GM12891 (cell line): ENCODE data around the gene MBNL3.
"Not testable (repeated sequence)": the region's sequence is repeated elsewhere in the genome, so short reads cannot be mapped to it uniquely, and the experiment has no call there.

ENCODE experiments used
- DNase-seq: peaks from one replicate; pipeline ENCODE4 v3.0.0; 2011; ENCODE audit warnings: low spot score; ENCODE audit not compliant: insufficient read length
- FAIRE-seq: peaks from 2 replicates; lab custom pipeline; 2011; peaks lifted over from hg19 to GRCh38; lab: Jason Lieb, UNC
- PAX5 ChIP-seq: IDR thresholded peaks from 2 replicates; pipeline ENCODE4 v1.6.1; 2011; ENCODE audit warnings: low read length, moderate library complexity, mild to moderate bottlenecking; ENCODE audit not compliant: insufficient read depth, severe bottlenecking
- POLR2A ChIP-seq: IDR thresholded peaks from 2 replicates; pipeline ENCODE4 v1.6.1; 2011; ENCODE audit warnings: low read depth, low read length, control low read depth
- POLR2AphosphoS5 ChIP-seq: IDR thresholded peaks from 2 replicates; pipeline ENCODE4 v1.6.1; 2011; ENCODE audit warnings: low read depth, low read length, control low read depth
- POU2F2 ChIP-seq: IDR thresholded peaks from 2 replicates; pipeline ENCODE4 v1.6.1; 2011; ENCODE audit warnings: low read depth, mild to moderate bottlenecking, control low read depth, low read length, moderate library complexity
- SPI1 ChIP-seq: IDR thresholded peaks from 2 replicates; pipeline ENCODE4 v1.6.1; 2011; ENCODE audit warnings: low read depth, low read length, control low read depth
- TAF1 ChIP-seq: IDR thresholded peaks from 2 replicates; pipeline ENCODE4 v1.6.1; 2011; ENCODE audit warnings: low read depth, low read length, control low read depth

The MBNL3 gene

GRCh38 chrX:132463411-132463810, 25.4 kb downstream of the MBNL3 start:
- FAIRE-seq (no peak), DNase-seq (no peak)
- TF ChIP-seq SPI1 (no peak), POLR2A (no peak), POU2F2 (no peak), TAF1 (no peak), POLR2AphosphoS5 (no peak), PAX5 (no peak)

- TF ChIP-seq POU2F2 (no peak), POLR2AphosphoS5 (no peak), TAF1 (no peak), SPI1 (no peak), POLR2A (no peak), PAX5 (no peak)
- no peak for FAIRE-seq
- DNase-seq = no peak
Observed at GRCh38 chrX:132461886-132462285, 27.0 kb downstream of the MBNL3 start.

DNA sequence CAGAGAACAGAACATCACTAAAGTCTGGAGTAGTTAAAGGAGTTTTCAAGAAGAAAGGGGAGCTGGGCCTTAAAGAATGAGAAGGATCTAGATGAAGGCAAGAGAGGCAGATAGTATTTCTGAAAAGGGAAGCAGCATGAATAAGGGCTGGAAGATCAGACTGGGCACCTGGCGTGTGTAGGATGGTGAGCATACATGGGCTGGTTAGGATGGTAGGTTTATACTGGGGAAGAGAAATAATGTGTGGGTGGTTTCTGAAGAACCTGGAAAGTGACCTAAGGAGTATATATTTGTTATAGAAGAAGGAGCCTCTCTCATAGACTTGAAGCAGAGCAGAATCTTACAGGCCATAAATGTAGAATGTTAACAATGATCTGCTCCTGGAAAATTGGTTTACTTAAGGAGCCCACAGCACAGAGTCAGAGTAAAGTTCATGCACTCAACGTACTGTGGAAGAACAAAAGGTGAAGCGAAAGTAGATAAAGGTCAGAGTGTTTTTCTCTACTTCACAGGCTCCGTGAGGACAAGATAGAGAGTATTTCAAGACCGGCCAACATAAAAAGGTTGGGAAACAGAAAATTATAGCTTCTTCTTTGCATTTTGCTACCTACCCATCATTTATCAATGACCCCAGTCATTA, 35.8 kb downstream of the MBNL3 start:
- FAIRE-seq (no peak), DNase-seq (no peak)
- TF ChIP-seq POU2F2 (no peak), TAF1 (no peak), PAX5 (no peak), SPI1 (no peak), POLR2A (no peak), POLR2AphosphoS5 (no peak)

GRCh38 chrX:132445909-132446308, 42.9 kb downstream of the MBNL3 start:
- not testable (repeated sequence) for DNase-seq, FAIRE-seq

GRCh38 chrX:132444936-132445335, 43.9 kb downstream of the MBNL3 start:
- DNase-seq = no peak
- TF ChIP-seq POLR2AphosphoS5 = no peak
- no peak for TF ChIP-seq SPI1
- no peak for TF ChIP-seq PAX5
- TF ChIP-seq POLR2A = no peak
- no peak for TF ChIP-seq POU2F2
- TF ChIP-seq TAF1 = no peak
- no peak for FAIRE-seq

GRCh38 chrX:132443196-132444135, 45.4 kb downstream of the MBNL3 start:
- FAIRE-seq = no peak

DNA sequence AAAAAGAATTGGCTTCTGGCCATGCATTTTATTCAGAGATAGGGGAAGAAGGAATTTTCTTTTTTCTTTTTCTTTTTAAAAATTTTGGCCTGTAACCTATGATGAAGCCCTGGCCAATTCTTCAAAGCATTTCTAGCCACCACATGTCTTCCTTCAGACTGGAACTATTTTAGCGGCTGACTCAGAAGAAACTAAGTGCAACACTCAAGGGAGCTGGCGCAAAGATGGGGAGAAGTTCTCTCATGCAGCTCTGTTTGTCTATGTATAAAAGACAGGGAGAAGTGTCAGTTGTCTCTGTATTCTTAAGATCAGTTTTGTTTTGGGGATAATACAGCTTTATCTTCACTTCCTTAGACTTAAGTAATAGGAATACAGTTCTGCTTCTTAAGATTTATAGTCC, 46.1 kb downstream of the MBNL3 start:
- FAIRE-seq (no peak), DNase-seq (no peak)

More at GRCh38 chrX:132443196-132444135, 45.4 kb downstream of the MBNL3 start:
- no peak for TF ChIP-seq POU2F2
- no peak for TF ChIP-seq POLR2A
- no peak for TF ChIP-seq TAF1
- TF ChIP-seq SPI1 = no peak
- TF ChIP-seq POLR2AphosphoS5 = no peak
- TF ChIP-seq PAX5 = no peak
- DNase-seq = no peak

DNA sequence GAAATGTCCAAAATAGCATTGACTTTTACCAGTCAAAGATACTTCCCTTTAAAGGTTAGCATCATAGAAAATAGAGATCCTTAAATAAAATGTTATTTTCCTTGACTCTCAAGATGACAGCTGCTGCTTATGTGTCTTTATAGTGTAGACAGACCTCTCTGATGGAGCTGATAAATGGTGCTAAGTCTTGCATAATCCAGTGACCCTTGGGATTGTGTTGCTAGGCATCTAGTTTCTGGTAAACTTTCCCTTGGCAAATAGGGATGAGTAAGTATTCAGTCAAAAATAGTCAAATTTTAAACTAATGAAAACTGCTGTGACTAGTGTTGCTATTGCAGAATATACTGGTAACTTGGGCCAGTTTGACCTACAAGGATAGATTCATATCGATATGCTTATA, 53.6 kb downstream of the MBNL3 start:
- FAIRE-seq (no peak), DNase-seq (no peak)
- TF ChIP-seq SPI1 (no peak), TAF1 (no peak), POLR2AphosphoS5 (no peak), PAX5 (no peak), POU2F2 (no peak), POLR2A (no peak)

More for the DNA sequence above, 46.1 kb downstream of the MBNL3 start:
- no peak for TF ChIP-seq POLR2A
- TF ChIP-seq TAF1 = no peak
- no peak for TF ChIP-seq PAX5
- no peak for TF ChIP-seq POLR2AphosphoS5
- TF ChIP-seq POU2F2 = no peak
- TF ChIP-seq SPI1 = no peak

DNA sequence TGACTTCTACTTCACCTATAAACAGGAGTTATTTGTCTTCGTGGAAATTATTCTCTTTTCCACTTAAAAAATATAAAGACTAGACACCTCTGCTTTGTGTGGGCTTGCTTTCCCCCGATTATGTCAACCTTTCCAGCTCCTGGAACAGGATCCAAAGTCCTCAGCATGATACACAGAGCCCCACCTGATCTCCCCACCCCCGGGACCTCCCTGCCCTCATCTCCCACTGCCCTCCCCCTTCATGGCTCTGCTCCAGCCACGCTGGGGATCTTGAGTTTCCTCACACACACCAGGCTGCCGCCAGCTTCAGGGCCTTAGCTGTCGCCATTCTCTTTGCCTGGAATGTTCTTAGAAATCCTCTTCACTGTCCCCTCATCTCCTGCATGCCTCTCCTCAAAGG, 55.3 kb downstream of the MBNL3 start:
- DNase-seq = no peak
- no peak for FAIRE-seq
- no peak for TF ChIP-seq POLR2A
- TF ChIP-seq PAX5 = no peak
- TF ChIP-seq TAF1 = no peak
- no peak for TF ChIP-seq POLR2AphosphoS5
- TF ChIP-seq SPI1 = no peak
- TF ChIP-seq POU2F2 = no peak

DNA sequence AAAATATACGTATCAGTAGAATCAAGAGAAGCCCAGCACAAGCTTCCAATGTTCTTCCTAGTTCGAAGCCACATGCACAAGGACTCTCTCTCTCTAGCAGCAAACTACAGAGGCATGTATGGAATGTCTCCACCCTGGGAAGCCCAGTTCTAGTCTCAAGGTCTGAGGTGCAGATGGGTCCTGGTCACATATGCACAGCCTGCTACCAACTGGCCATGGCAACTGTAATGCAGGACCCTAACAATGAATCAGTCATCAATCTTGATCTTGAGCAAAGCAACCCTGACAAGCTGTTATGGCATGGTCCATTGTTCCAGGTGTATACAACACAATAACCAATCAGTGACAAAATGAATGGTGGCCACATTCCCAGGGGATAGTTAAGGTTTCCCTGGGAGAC, 55.8 kb downstream of the MBNL3 start:
- TF ChIP-seq POU2F2 (no peak), POLR2AphosphoS5 (no peak), PAX5 (no peak), SPI1 (no peak), POLR2A (no peak), TAF1 (no peak)
- no peak for DNase-seq

DNA sequence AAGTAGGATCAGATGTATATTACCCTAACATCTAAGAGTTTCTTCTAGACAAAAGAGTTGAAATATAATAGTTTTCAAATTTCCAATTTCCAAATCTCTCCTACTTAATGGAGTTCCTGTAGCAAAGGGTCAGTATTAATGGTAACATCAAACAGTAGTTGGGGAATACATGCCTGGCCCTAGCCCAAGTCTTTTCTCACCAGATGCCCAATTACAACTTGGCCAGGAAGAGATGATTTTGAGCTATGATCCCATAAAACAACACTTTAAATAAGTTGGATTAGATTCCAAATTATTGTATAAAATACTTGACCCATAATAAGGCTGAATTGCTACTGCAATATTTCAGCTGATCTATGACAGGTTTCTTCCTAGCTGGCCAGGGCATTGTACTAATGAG, 59.9 kb downstream of the MBNL3 start:
- peak; percentile 54 for FAIRE-seq
- DNase-seq = no peak
- TF ChIP-seq POLR2A (no peak), POLR2AphosphoS5 (no peak), TAF1 (no peak), PAX5 (no peak), POU2F2 (no peak), SPI1 (no peak)

More for the DNA sequence above, 55.8 kb downstream of the MBNL3 start:
- peak; percentile 43 for FAIRE-seq
